Stimulated activated CD8-positive, alpha-beta memory T cell treated with anti-CD3 and anti-CD28 coated beads, Interleukin-15, amount 100 ng/mL, for 48 hours (primary cell): ENCODE data around the gene DIP2C.

ENCODE experiments used
- DNase-seq, 2 donors: peaks; one replicate each; pipeline ENCODE4 v3.0.0-alpha.2; 2020; ENCODE audit warnings: low read depth in 2 of 2

The DIP2C gene

GRCh38 chr10:627032-627992 lies 62.2 kb downstream of the DIP2C start:
- no peak for DNase-seq

GRCh38 chr10:625751-626711 lies 63.4 kb downstream of the DIP2C start:
- no peak for DNase-seq

DNA sequence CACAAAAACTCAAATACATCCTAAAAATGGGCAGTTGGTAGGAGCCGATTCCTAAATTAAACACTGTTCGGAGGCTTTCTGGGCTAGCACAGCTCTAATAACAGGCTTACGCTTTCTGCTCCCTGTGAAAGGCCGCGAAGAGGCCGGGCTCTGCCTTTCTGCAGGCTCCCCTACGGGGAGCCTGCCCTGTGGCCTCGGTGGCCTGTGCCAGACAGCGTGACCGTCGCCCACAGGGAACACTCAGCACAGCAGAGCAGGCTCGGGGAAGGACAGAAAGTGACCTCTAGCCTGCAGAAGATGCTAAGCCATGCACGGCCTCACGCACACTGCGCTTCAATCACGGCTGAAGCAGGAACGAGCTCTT lies 64.2 kb downstream of the DIP2C start:
- DNase-seq, result no peak

- no peak for DNase-seq
These were observed 64.7 kb downstream of the DIP2C start for GRCh38 chr10:624605-625332.

DNA sequence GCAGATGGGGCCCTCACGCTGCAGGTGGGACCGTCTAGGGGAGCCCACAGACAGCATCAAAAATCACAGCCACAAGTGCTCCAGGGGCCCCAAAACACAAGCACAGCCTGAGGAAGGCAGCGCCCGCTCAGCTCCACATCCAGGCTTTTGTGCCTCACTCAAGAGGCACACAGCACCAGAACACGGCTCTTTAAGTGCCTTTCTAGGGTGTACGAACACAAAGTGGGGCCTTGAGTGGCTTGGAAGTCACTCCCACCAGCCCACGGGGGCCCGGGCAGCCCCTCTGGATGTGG lies 65.2 kb downstream of the DIP2C start:
- no peak for DNase-seq

DNA sequence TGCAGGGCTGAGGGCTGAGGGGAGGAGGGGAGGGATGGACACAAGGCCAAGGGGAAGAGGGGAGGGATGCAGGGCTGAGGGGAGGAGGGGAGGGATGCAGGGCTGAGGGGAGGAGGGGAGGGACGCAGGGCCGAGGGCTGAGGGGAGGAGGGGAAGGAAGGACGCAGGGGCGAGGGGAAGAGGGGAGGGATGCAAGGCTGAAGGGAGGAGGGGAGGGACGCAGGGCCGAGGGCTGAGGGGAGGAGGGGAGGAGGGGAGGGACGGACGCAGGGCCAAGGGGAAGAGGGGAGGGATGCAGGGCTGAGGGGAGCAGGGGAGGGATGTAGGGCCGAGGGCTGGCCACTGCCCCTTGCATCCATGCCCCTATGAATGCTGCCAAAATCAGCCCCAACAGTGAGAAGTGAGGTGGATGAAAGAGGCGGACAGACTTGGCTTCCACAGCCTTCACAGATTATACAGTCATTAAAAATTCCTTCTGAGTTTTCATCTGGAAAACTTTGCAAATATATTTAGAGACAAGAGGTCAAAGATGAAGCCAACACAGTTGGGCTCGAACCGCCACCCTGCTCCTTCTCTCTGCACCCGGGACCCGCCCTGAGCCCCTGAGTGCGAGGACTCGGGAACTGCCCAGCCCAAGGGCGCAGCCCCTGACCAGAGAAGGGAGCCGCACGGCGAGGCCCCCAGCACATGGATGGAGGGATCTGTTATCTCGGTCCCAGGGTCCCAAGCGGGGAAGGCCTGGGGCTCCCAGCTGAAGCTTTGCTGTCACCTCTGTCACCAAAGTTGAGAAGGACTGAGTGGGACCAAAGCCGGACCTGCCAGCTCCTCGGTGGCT lies 65.8 kb downstream of the DIP2C start:
- no peak for DNase-seq

DNA sequence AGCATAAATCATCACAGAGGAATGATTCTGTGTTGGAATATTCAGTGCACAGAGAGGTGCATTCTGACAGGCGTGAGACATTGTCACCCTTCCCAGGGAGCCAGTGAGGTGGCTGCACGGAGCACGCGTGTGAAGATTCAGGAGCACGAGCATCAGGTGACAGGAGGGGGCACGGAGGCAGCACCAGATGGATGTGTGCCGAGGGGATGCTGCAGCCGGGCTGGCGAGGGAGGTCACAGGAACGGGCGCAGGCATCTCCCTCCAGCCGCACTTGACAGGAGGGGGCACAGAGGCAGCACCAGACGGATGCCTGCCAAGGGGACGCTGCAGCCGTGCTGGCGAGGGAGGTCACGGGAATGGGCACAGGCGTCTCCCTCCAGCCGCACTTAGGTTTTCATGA lies 66.5 kb downstream of the DIP2C start:
- no peak for DNase-seq

GRCh38 chr10:621981-622740 lies 67.3 kb downstream of the DIP2C start:
- no peak for DNase-seq

DNA sequence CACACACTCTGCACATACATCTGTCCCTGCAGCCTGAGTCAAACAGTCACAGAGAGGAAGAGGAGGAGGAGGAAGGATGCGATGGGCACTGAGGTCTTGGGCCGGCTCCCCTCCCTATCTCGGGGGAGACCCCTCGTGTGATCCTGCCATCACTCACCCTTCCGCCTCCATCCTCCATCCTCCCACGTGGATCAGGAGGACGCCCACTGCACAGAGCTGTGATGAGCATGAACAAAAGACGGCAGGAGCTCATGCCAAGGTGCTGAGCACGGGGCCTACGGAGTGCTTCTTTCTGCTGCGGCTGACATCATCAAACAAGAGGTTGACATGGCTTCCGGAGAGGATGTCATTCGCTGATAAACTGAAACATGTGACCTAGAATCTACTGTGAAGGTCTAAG lies 68.0 kb downstream of the DIP2C start:
- DNase-seq, result no peak

GRCh38 chr10:620971-621370 lies 68.5 kb downstream of the DIP2C start:
- no peak for DNase-seq

DNA sequence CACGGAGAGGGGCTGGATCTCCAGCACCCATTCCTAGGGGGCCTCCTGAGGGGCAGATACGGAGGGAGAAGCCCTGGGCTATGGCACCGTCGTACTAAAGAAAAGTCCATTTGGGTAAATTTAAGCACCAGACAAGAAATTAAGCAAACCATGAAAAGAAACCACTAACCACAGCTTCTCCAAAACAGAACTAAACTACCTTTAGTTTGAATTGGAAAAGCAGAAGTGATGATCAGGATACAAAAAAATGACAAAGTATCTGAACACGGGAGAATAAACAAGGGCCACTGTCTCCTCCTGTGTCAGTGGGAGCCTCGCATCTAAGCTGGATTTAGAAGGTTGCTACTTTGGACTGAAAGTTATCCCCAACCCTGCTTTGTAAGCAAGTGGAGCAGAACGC lies 69.1 kb downstream of the DIP2C start:
- DNase-seq, result no peak

- no peak for DNase-seq
These were observed 69.8 kb downstream of the DIP2C start for GRCh38 chr10:619710-620109.

DNA sequence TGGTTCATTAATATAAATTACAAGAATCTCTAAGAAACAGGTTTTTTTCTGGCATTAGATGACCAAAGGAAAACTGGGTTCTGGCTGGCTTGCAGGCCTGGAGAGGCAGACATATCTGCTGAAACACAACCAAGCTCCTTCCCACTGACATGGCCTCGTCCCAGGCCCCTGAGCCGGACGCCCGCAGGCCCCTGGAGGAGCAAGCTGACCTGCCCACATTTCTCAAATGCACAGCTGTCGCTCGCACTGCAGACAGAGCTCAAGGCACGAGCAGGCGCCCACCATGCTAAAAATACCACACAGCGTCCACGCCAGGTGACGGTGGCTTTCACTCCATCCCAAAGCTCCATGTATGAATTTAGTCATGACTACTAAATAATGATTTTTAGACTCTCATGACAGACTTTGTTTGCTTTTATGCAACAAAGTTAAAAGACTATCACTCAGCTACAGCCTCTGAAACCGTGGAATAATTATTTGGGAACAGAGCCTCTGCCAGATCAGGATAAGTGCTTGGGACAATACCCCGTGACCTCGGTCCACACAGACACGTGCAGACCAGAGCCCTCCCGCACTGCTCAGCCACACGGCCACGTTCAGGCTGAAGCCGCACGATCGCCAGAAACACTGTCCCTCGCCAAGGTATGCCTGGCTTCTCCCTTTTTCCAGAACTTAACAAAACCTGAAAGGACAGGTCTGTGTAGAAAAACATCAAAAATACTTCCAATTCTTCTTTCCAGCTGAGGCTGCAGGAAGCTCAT lies 71.1 kb downstream of the DIP2C start:
- DNase-seq, result no peak

DNA sequence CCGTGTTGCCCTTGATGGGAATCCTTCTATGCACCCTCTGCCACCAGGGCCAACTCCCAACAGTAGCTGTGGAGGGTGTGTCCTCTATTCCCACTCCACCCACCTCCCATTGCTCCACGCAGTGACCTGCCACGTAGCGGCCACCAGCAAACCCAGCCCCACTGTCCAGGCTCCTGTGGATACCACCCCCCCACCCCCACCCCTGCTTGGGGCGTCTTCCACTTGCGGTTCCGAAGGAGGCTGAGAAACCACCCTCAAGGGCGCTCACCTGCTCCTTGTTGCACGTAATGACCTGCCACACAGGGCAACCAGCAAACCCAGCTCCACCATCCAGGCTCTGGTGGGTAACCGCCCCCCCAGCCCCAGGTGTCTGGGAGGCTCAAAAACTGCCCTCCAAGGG lies 72.0 kb downstream of the DIP2C start:
- no peak for DNase-seq

DNA sequence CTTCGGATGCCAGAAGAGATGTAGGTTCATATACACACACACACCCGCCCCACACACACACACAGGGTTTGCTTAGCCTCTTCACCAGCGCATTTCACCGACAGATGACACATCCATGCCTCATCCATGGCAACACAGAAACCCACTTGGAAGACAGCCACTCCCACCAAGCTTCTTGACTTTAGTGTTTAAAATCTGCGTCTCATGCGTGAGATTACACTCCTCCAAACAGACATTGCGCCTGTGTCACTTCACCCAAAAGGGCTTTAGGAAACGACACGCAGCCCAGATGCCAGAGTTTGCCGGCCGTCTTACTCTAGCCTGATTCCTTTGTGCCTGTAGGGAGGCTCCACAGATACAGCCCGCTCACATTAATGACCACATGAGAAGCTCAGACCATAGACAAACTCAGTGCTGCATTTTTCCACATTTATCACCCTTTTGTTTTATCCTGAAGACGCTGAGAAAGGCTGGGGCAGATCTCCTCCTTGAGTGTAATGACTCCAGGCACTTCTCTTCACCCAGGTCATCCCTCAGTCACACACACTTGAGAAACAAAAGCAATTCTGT lies 73.8 kb downstream of the DIP2C start:
- no peak for DNase-seq

DNA sequence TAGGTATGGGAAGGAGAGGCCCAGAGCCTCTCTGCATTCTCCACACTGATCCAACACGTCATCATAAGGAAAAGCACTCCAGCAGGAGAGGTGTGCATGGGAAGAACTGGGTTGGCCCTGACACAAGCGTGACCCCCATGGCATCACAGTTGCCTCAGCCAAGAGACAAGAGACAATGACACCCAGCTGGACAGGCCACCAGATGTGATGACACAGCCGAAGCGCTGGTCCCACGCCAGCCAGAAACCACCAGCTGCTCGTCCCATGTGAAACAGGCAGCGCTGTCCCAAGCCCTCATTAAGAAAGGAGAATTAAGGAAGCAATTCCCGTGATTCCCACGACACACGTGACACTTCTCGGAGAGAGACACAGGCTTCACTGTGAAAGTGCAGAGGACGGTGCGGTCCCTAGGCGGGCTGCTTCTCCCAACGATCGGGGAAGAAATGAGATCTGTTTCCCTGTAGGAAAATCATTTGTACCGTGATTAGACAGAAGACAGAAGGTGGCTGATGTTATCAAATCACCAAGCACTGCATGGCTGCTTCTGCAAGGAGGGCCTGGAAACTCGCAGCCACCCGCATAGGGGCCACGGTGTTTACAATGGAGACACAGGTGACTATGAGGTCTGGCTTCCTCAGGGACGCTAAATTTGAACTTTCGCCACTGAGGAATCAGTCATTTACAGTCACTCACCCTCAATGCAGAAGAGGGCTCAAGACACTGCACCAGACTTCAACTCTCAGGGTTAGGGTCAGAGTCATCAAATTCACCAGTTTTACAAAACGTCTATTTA lies 74.5 kb downstream of the DIP2C start:
- DNase-seq, result no peak

- DNase-seq, result no peak
These were observed 75.2 kb downstream of the DIP2C start for GRCh38 chr10:614139-614711.
